Activated T-cell treated with anti-CD3 and anti-CD28 coated beads, Interleukin-2, amount 50 U/mL, for 1 hour (primary cell): Measurements from ENCODE around the gene TRIP12.
A peak's percentile ranks its signal among the peaks of the same experiment; 100 is the strongest.
"Not testable (repeated sequence)": the region's sequence is repeated elsewhere in the genome, so short reads cannot be mapped to it uniquely, and the experiment has no call there.

Source experiments
- DNase-seq: peaks from one replicate; pipeline ENCODE4 v3.0.0-alpha.2; 2020

The TRIP12 gene

GRCh38 chr2:229757462-229757861 is 164.3 kb downstream of the TRIP12 start:
- DNase-seq: not testable (repeated sequence)

- no peak for DNase-seq
Observed at GRCh38 chr2:229752970-229753729, 168.7 kb downstream of the TRIP12 start.

GRCh38 chr2:229749779-229750178 is 172.0 kb downstream of the TRIP12 start:
- no peak for DNase-seq

DNA sequence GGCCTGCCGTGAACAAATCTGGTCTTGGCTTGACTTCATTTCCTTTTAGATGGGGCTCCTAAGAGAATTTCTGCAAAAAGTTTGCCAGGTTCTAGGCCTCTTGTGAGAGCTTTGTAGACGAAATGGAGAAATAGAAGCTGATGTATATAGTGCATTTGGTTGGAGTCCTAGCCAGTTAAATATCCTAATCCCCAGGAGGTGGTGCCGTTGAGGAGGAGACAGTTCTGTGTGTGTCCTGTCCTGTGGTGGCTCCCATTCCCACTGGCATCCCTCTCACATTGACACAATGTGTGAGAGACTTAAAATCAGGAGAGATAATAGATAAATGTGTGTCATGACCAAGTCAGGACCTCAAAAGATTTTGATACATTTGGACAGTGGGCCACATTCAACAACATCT is 172.9 kb downstream of the TRIP12 start:
- no peak for DNase-seq

GRCh38 chr2:229742691-229743090 is 179.1 kb downstream of the TRIP12 start:
- DNase-seq: not testable (repeated sequence)

DNA sequence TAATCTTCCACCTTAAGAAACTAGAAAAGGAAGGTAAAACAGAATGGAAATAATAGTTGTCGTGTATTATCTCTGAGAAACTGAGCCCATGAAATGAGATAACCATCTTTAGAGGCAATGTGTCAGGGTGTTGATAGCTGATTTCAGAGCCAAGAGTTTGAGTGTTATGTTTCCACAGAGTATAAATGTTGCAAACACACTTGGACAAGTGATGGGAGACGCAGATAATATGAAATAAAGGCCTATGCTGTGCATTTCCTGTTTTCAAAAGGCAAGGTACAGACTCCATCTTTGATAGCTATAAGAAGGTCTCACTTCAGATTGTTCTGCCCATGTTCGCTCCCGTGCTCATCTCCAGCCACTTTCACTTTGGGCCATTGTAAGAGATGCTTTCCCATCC is 181.5 kb downstream of the TRIP12 start:
- DNase-seq: no peak

DNA sequence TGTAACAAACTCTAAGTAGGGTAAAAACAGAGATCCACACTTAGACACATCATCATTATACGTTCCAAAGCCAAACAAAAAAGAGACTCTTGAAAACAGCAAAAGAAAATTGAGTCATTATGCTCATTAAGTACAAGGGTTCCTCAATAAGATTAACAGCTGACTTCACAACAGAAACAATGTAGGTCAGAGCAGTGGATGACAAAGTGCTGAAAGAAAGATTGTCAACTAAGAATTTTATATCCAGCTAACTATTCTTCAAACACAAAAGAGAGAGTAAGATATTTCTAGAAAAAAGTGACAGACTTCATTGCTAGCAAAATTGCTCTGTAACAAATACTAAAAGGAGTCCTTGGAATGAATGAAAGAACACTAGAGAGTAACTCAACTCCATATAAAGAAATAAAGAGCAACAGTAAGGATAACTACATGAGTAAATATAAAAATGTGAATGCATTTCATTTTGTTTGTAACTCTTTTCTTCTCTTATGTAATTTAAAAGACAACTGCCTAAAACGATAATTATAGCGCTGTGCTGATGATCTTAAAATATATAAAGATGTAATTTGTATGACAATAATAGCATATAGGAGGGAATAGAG is 183.7 kb downstream of the TRIP12 start:
- DNase-seq: no peak

GRCh38 chr2:229734410-229734809 is 187.4 kb downstream of the TRIP12 start:
- DNase-seq: no peak

DNA sequence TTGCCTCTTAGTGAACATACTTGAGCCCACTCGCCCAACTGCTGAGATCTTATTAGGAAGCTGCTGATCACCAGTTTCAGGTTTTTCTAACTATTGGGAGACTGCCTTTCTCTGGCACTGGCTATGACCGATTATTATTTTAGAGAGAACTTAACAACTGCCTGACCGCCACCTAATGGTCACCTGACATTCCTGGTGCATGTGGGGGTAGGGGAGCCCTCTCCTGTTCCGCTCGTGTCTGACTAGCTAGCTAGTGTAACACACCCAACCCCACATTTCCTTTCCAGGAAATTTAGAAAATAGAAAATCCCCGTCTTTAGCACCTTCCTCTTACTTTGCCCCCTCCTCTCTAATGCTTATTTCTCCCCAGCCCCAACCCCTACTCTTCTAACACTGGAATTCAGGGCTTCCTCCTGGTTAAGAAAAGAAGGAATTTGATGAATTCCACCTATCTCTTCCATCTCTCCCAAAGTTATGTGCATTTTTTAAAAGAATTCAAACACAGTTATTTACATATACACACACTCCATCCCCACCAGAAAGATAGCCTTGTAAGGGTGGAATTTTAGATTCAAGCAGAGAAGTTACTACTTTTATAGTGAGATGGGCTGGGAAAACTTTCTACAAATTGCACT is 188.1 kb downstream of the TRIP12 start:
- DNase-seq: no peak

- DNase-seq: no peak
Observed at GRCh38 chr2:229732897-229733296, 188.9 kb downstream of the TRIP12 start.

DNA sequence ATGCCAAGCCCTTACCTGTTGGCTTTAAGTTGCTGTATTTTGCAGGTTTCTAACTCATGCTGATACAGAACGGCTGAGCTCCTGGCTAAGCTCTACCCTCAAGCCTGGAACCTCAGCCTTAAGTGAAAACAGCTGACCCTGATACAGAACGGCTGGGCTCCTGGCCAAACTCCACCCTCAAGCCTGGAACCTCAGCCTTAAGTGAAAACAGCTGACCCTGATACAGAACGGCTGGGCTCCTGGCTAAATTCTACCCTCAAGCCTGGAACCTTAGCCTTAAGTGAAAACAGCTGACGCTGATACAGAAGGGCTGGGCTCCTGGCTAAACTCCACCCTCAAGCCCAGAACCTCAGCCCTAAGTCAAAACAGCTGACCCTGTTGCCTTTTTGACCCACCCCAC is 189.9 kb downstream of the TRIP12 start:
- DNase-seq: no peak

- no peak for DNase-seq
Observed at GRCh38 chr2:229731363-229731762, 190.4 kb downstream of the TRIP12 start.

- no peak for DNase-seq
Observed at GRCh38 chr2:229728370-229728769, 193.4 kb downstream of the TRIP12 start.

DNA sequence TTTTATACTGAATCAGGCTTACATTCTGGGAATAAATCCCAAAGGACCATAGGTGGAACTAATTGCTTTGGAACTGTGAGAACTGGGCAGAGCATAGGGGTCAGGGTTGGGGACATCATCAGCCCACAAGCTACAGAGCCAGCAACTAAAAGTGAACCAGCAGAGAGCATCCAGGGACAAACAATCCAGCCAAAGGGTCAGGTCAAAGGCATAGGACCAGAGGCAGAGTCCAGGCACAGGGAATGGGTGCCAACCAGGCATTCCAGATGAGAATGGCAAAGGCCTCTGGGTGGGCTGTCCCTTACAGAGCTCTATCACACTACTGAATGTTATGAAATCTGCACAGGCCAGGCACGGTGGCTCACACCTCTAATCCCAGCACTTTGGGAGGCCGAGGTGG is 195.2 kb downstream of the TRIP12 start:
- DNase-seq: no peak

GRCh38 chr2:229725716-229726574 is 195.9 kb downstream of the TRIP12 start:
- no peak for DNase-seq

- DNase-seq: not testable (repeated sequence)
Observed at GRCh38 chr2:229723192-229723591, 198.6 kb downstream of the TRIP12 start.

- DNase-seq: no peak
Observed at GRCh38 chr2:229719926-229720647, 201.7 kb downstream of the TRIP12 start.

- no peak for DNase-seq
Observed at GRCh38 chr2:229718057-229718456, 203.8 kb downstream of the TRIP12 start.

DNA sequence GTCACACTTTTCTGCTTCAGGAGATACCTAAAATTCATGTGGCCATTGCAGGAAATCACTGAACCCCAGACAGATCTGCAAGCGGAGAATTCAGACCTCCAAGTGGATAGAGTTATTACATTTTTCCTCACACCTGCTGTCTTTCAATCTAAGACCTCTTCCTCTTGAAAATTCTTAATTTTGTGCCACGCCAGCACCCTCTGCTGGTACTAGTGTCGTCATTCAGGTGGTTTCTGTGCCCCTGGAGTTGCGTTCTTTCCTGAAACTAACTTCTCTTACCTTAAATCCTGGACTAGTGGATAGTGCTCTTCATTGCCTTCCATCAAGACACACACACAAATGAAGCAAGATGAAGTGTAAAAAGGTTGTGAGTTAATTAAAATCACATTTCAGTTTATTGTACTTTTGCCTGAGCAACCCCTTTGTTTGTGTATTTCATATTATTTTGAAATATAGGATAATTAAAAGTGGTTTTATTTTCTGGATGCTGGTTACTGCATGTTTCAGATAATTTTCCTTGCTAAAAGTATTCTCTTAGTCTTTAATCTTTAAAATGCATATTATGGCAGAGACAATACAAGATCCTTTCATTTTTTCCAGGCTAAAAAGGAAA is 205.8 kb downstream of the TRIP12 start:
- DNase-seq: no peak

- peak; percentile 26 for DNase-seq
Observed at GRCh38 chr2:229714736-229715541, 206.9 kb downstream of the TRIP12 start.

DNA sequence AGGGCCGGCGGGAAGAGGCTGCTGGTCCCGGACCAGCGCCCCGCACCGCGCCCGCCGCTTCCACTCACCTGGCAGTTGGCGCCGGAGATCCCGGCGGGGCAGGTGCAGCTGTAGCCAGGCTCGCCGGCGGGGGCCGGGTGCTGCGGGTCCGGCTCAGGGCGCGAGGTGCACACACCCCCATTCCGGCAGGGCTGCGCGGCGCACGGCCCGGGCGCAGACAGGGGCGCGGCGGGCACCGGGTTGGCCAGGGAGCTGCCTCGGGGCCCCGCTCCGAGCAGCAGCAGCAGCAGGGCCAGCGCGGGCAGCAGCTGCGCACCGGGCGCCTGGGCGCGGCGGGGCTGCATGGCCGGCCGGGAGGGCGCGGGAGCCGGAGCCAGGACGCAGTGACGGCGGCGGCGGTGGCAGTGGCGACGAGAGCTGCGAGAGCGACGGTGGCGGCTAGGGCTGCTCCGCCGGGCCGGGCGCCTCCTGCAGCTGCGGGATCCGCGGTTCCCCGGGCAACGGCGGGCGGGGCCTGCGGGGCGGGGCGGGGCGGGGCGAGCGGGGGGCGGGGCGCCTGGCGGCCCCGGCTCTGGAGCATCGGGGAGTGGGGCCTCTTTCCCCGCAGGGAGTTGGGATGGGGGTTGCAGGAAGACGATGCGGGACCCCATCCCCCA is 207.6 kb downstream of the TRIP12 start, which contains the start of gene DNER:
Gene DNER, minus strand, starts transcription at position 476 of the 656 bp plus-strand sequence. Its CDS starts 132 bp downstream, at position 344.
- DNase-seq: peak; percentile 52
